Activated T-cell treated with anti-CD3 and anti-CD28 coated beads, Interleukin-2, amount 50 U/mL, for 72 hours (primary cell): ENCODE results near the gene ANXA11. TPM values are rescaled to one million over a fixed set of nuclear protein-coding genes. Genes with fewer than 3 reads are reported as not detected.

Source experiments
- ATAC-seq, 2 donors: fragments of 150-1000 bp; cut with Tn5 transposase; replicated peaks in 1 of 2; 2 replicates each; pipeline ENCODE4 v1.10.0; 2021; ENCODE audit warnings: moderate library complexity in 2 of 2, mild to moderate bottlenecking in 1 of 2
- DNase-seq, 2 donors: peaks; one replicate each; pipeline ENCODE4 v3.0.0; 2021 to 2022; ENCODE audit warnings: mixed read lengths in 1 of 2
- H3K27ac Mint-ChIP-seq: one replicate; pipeline ENCODE4 v1.8.0; 2022; ENCODE audit warnings: mild to moderate bottlenecking, moderate library complexity, mixed read lengths
- H3K27me3 Mint-ChIP-seq: one replicate; pipeline ENCODE4 v1.8.0; 2022; ENCODE audit warnings: low read depth, mixed read lengths
- H3K36me3 Mint-ChIP-seq, 2 donors: one replicate each; pipeline ENCODE4 v1.8.0; 2022; ENCODE audit warnings: mixed read lengths in 2 of 2, mild to moderate bottlenecking in 1 of 2; ENCODE audit not compliant: insufficient read depth in 2 of 2
- H3K4me1 Mint-ChIP-seq: one replicate; pipeline ENCODE4 v1.8.0; 2022; ENCODE audit warnings: low read depth, mixed read lengths
- H3K4me3 Mint-ChIP-seq, 2 donors: one replicate each; pipeline ENCODE4 v1.8.0; 2022; ENCODE audit warnings: mild to moderate bottlenecking in 2 of 2, mixed read lengths in 2 of 2, moderate library complexity in 2 of 2
- H3K9me3 Mint-ChIP-seq, 2 donors: one replicate each; pipeline ENCODE4 v1.8.0; 2022; ENCODE audit warnings: mixed read lengths in 2 of 2
- total RNA-seq, 2 donors: library from RNA; stranded (reverse); gene quantifications; one replicate each; pipeline ENCODE4 v1.2.3, GENCODE V29; 2022

ANXA11 gene
- total RNA-seq, 2 donors from 2014 or later, result 207 to 229 TPM

- no peak for DNase-seq
- ATAC-seq, result no peak
- Mint-ChIP-seq H3K27ac (no peak overlapping the region), H3K27me3 (no peaks in the 10 kb centered on the region), H3K4me3 (peak overlapping the region in 1 of 2 donors; percentile 28), H3K4me1 (peaks cover 81% of the 10 kb centered on the region), H3K36me3 (peaks cover 13 to 28% of the 10 kb centered on the region in 2 donors), H3K9me3 (peaks cover 7 to 8% of the 10 kb centered on the region in 2 donors)
Observed at GRCh38 chr10:80194373-80195045, 10.8 kb downstream of the ANXA11 start.

- DNase-seq (no peak), ATAC-seq (no peak)
- Mint-ChIP-seq H3K27ac (peak overlapping the region; percentile 20), H3K9me3 (peaks cover 7 to 8% of the 10 kb centered on the region in 2 donors), H3K36me3 (peaks cover 13 to 28% of the 10 kb centered on the region in 2 donors), H3K4me3 (no peak overlapping the region), H3K4me1 (peaks cover 83% of the 10 kb centered on the region), H3K27me3 (no peaks in the 10 kb centered on the region)
Observed at GRCh38 chr10:80192553-80192952, 12.8 kb downstream of the ANXA11 start.

- peaks cover 83% of the 10 kb centered on the region for H3K4me1 Mint-ChIP-seq
- H3K27ac Mint-ChIP-seq, result peak overlapping the region; percentile 82
- H3K36me3 Mint-ChIP-seq, result peaks cover 13 to 28% of the 10 kb centered on the region in 2 donors
- H3K4me3 Mint-ChIP-seq, result peak overlapping the region; percentile 28 to 54
- H3K9me3 Mint-ChIP-seq, result peaks cover 7 to 8% of the 10 kb centered on the region in 2 donors
- ATAC-seq, result peak in 1 of 2 donors; percentile 2
- H3K27me3 Mint-ChIP-seq, result no peaks in the 10 kb centered on the region
- DNase-seq, result peak; percentile 17 to 31
Observed at GRCh38 chr10:80191589-80192270, 13.6 kb downstream of the ANXA11 start.

GRCh38 chr10:80188713-80189112 lies 16.6 kb downstream of the ANXA11 start:
- Mint-ChIP-seq H3K9me3 (peaks cover 4 to 7% of the 10 kb centered on the region in 2 donors), H3K36me3 (peaks cover 7 to 22% of the 10 kb centered on the region in 2 donors), H3K27ac (peak overlapping the region; percentile 88), H3K4me3 (peak overlapping the region; percentile 52 to 68), H3K27me3 (no peaks in the 10 kb centered on the region), H3K4me1 (peaks cover 83% of the 10 kb centered on the region)
- no peak for DNase-seq
- ATAC-seq, result no peak

GRCh38 chr10:80187465-80188409 lies 17.6 kb downstream of the ANXA11 start:
- peaks cover 4% of the 10 kb centered on the region in 2 donors for H3K9me3 Mint-ChIP-seq

GRCh38 chr10:80187060-80187459 lies 18.3 kb downstream of the ANXA11 start:
- H3K27me3 Mint-ChIP-seq, result no peaks in the 10 kb centered on the region
- ATAC-seq (no peak), DNase-seq (no peak)
- peaks cover 83% of the 10 kb centered on the region for H3K4me1 Mint-ChIP-seq
- peaks cover 3 to 12% of the 10 kb centered on the region in 2 donors for H3K36me3 Mint-ChIP-seq
- peak overlapping the region; percentile 77 to 83 for H3K4me3 Mint-ChIP-seq
- H3K27ac Mint-ChIP-seq, result peak overlapping the region; percentile 69
- no peaks in the 10 kb centered on the region for H3K9me3 Mint-ChIP-seq

More at GRCh38 chr10:80187465-80188409, 17.6 kb downstream of the ANXA11 start:
- Mint-ChIP-seq H3K36me3 (peaks cover 7 to 19% of the 10 kb centered on the region in 2 donors), H3K4me1 (peaks cover 86% of the 10 kb centered on the region), H3K27ac (peak overlapping the region; percentile 69), H3K4me3 (peak overlapping the region; percentile 77 to 83), H3K27me3 (no peaks in the 10 kb centered on the region)
- peak; percentile 86 to 91 for ATAC-seq
- DNase-seq, result peak; percentile 77 to 79

GRCh38 chr10:80186364-80187012 lies 18.8 kb downstream of the ANXA11 start:
- Mint-ChIP-seq H3K27me3 (no peaks in the 10 kb centered on the region), H3K4me3 (peak overlapping the region; percentile 77 to 83), H3K9me3 (no peaks in the 10 kb centered on the region), H3K36me3 (peaks cover 5 to 7% of the 10 kb centered on the region in 2 donors), H3K4me1 (peaks cover 82% of the 10 kb centered on the region), H3K27ac (no peak overlapping the region)
- DNase-seq, result peak; percentile 21 to 47
- peak; percentile 7 to 28 for ATAC-seq

GRCh38 chr10:80185578-80186299 lies 19.6 kb downstream of the ANXA11 start:
- H3K36me3 Mint-ChIP-seq, result peaks cover 3 to 5% of the 10 kb centered on the region in 2 donors
- peak overlapping the region; percentile 76 for H3K27ac Mint-ChIP-seq
- no peak for ATAC-seq
- DNase-seq, result no peak
- H3K4me3 Mint-ChIP-seq, result peak overlapping the region; percentile 40 to 83
- H3K4me1 Mint-ChIP-seq, result peaks cover 79% of the 10 kb centered on the region
- H3K27me3 Mint-ChIP-seq, result no peaks in the 10 kb centered on the region
- H3K9me3 Mint-ChIP-seq, result no peaks in the 10 kb centered on the region

GRCh38 chr10:80184291-80184690 lies 21.0 kb downstream of the ANXA11 start:
- DNase-seq (no peak), ATAC-seq (no peak)
- Mint-ChIP-seq H3K27me3 (no peaks in the 10 kb centered on the region), H3K4me1 (peaks cover 71% of the 10 kb centered on the region), H3K36me3 (peaks cover 4 to 5% of the 10 kb centered on the region in 2 donors), H3K9me3 (no peaks in the 10 kb centered on the region), H3K4me3 (peak overlapping the region in 1 of 2 donors; percentile 12), H3K27ac (peak overlapping the region; percentile 70)

GRCh38 chr10:80183436-80183835 lies 21.9 kb downstream of the ANXA11 start:
- Mint-ChIP-seq H3K27me3 (no peaks in the 10 kb centered on the region), H3K4me1 (peaks cover 71% of the 10 kb centered on the region), H3K9me3 (no peaks in the 10 kb centered on the region), H3K36me3 (peaks cover 4 to 6% of the 10 kb centered on the region in 2 donors), H3K4me3 (no peak overlapping the region), H3K27ac (no peak overlapping the region)
- DNase-seq (no peak), ATAC-seq (no peak)

- H3K27me3 Mint-ChIP-seq, result no peaks in the 10 kb centered on the region
- H3K4me1 Mint-ChIP-seq, result peaks cover 71% of the 10 kb centered on the region
- H3K9me3 Mint-ChIP-seq, result no peaks in the 10 kb centered on the region
- no peak for ATAC-seq
- DNase-seq, result no peak
- peaks cover 4 to 6% of the 10 kb centered on the region in 2 donors for H3K36me3 Mint-ChIP-seq
- peak overlapping the region; percentile 38 for H3K27ac Mint-ChIP-seq
- H3K4me3 Mint-ChIP-seq, result no peak overlapping the region
Observed at GRCh38 chr10:80182986-80183385, 22.4 kb downstream of the ANXA11 start.
